ENCODE data around the gene GCNA. TPM values are rescaled to one million over a fixed set of nuclear protein-coding genes. Genes with fewer than 3 reads are reported as not detected.

The GCNA gene
- total and polyA plus RNA-seq, 2 of the 13 experiments (the other 11 are each of a cell fraction or from before 2014, with no cell fraction given) = 0.38 to 0.66 TPM

DNA sequence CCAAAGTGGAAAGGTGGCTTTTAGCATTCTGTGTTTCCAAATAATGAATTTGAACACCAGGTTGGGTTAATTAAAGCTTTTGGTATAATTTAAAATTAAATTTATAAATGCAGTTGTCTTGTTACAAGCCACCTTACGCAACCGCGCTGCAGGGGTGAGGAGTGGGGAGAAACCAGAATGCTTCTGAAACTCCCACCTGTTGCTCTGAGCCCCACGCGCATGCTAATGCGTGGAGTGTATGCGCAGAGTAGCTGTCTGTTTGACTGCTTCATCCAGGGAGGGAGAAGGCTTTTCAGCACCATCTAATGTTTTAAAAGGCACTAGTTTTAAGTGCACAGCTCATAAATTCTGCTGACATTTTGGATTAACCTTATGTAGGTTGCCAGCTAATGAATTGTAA lies 32.9 kb upstream of the GCNA start (continued):
- TF ChIP-seq ZNF646 (CRISPR knock-in tag; IDR thresholded peaks at IDR 0.05) (no peak), SKIL (CRISPR knock-in tag; IDR thresholded peaks at IDR 0.05; ENCODE audit: borderline replicate concordance) (no peak), XRCC5 (optimal IDR thresholded peaks at IDR 0.05; ENCODE audit: low read length) (no peak), MEF2D (CRISPR knock-in tag; IDR thresholded peaks at IDR 0.05) (no peak), HMGA1 (CRISPR knock-in tag; conservative IDR thresholded peaks at IDR 0.05) (no peak), HDAC6 (IDR thresholded peaks at IDR 0.05; ENCODE audit: low read depth, low read length) (no peak), NFATC3 (CRISPR knock-in tag; IDR thresholded peaks at IDR 0.05) (no peak), ZNF660 (CRISPR knock-in tag; IDR thresholded peaks at IDR 0.05; ENCODE audit: borderline replicate concordance, low read depth) (no peak), EP300 (IDR thresholded peaks at IDR 0.05; ENCODE audit: low read depth in 2 of 2, low read length in 2 of 2) (no peak), EP300 (CRISPR knock-in tag; IDR thresholded peaks at IDR 0.05; ENCODE audit: borderline replicate concordance) (no peak), CREB1 (IDR thresholded peaks at IDR 0.05) (no peak), CREB1 (CRISPR knock-in tag; IDR thresholded peaks at IDR 0.05) (no peak), MTA1 (CRISPR knock-in tag; IDR thresholded peaks at IDR 0.05; ENCODE audit: borderline replicate concordance) (no peak)
- TF ChIP-seq, protein P1, sequence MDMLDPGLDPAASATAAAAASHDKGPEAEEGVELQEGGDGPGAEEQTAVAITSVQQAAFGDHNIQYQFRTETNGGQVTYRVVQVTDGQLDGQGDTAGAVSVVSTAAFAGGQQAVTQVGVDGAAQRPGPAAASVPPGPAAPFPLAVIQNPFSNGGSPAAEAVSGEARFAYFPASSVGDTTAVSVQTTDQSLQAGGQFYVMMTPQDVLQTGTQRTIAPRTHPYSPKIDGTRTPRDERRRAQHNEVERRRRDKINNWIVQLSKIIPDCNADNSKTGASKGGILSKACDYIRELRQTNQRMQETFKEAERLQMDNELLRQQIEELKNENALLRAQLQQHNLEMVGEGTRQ (IDR thresholded peaks at IDR 0.05; ENCODE audit: low read depth, low read length) = no peak
- TF ChIP-seq, protein P1 (CRISPR knock-in tag; IDR thresholded peaks at IDR 0.05; ENCODE audit: borderline replicate concordance) = no peak
